8988T (cell line): ENCODE results near the gene EPN1.

Experiments used
- DNase-seq: peaks from one replicate; pipeline ENCODE4 v3.0.0; 2011

Gene EPN1

GRCh38 chr19:55680339-55681130 lies 5.5 kb downstream of the EPN1 start:
- no peak for DNase-seq

GRCh38 chr19:55681131-55682092 lies 6.4 kb downstream of the EPN1 start:
- no peak for DNase-seq

- no peak for DNase-seq
These were observed 8.6 kb downstream of the EPN1 start for GRCh38 chr19:55683449-55684261.

GRCh38 chr19:55684946-55685681 lies 10.1 kb downstream of the EPN1 start:
- no peak for DNase-seq

GRCh38 chr19:55685776-55686175 lies 10.8 kb downstream of the EPN1 start:
- DNase-seq: no peak

- no peak for DNase-seq
These were observed 11.5 kb downstream of the EPN1 start for GRCh38 chr19:55686311-55687050.

- no peak for DNase-seq
These were observed 12.5 kb downstream of the EPN1 start for GRCh38 chr19:55687281-55688201.

GRCh38 chr19:55688422-55689218 lies 13.6 kb downstream of the EPN1 start:
- DNase-seq: no peak

GRCh38 chr19:55689411-55690108 lies 14.5 kb downstream of the EPN1 start:
- DNase-seq: no peak

GRCh38 chr19:55690109-55690768 lies 15.2 kb downstream of the EPN1 start:
- DNase-seq: no peak

- no peak for DNase-seq
These were observed 15.9 kb downstream of the EPN1 start for GRCh38 chr19:55690769-55691545.

GRCh38 chr19:55691561-55692481 lies 16.8 kb downstream of the EPN1 start:
- DNase-seq: no peak

- DNase-seq: no peak
These were observed 17.7 kb downstream of the EPN1 start for GRCh38 chr19:55692681-55693081.

- no peak for DNase-seq
These were observed 18.4 kb downstream of the EPN1 start for GRCh38 chr19:55693336-55693974.

- no peak for DNase-seq
These were observed 19.2 kb downstream of the EPN1 start for GRCh38 chr19:55694241-55694655.
